Aorta (tissue), 5 donors: Measurements from ENCODE around the gene IGSF6. TPM values are rescaled to one million over a fixed set of nuclear protein-coding genes. Genes with fewer than 3 reads are reported as not detected.

ENCODE experiments used
- ATAC-seq: fragments of 200-7000 bp; cut with Tn5 transposase; one replicate; pipeline ENCODE4 v1.9.1; 2022; ENCODE audit warnings: moderate library complexity; ENCODE audit not compliant: low FRiP score
- DNase-seq, 2 donors: peaks; one replicate each; pipeline ENCODE4 v3.0.0-alpha.2; 2020
- H3K27ac ChIP-seq, 2 donors: one replicate each; pipeline ENCODE4 v1.5.1; 2013; ENCODE audit warnings: low read length in 2 of 2, mild to moderate bottlenecking in 2 of 2, moderate library complexity in 2 of 2, control low read depth in 1 of 2, inconsistent platforms in 1 of 2, low read depth in 1 of 2
- H3K27me3 ChIP-seq, 2 donors: one replicate each; pipeline ENCODE4 v1.6.1; 2013; ENCODE audit warnings: control low read depth in 1 of 2, low read length in 1 of 2, mild to moderate bottlenecking in 1 of 2, moderate library complexity in 1 of 2; ENCODE audit not compliant: insufficient read depth in 2 of 2, control insufficient read depth in 1 of 2
- H3K36me3 ChIP-seq, 2 donors: one replicate each; pipeline ENCODE4 v1.6.1; 2013; ENCODE audit warnings: control low read depth in 1 of 2, low read length in 1 of 2, mild to moderate bottlenecking in 1 of 2; ENCODE audit not compliant: insufficient read depth in 2 of 2, control insufficient read depth in 1 of 2
- H3K4me1 ChIP-seq, 2 donors: one replicate each; pipeline ENCODE4 v1.6.1; 2013; ENCODE audit warnings: low read length in 2 of 2, control low read depth in 1 of 2, mild to moderate bottlenecking in 1 of 2, moderate library complexity in 1 of 2; ENCODE audit not compliant: insufficient read depth in 2 of 2, control insufficient read depth in 1 of 2
- H3K4me3 ChIP-seq, 2 donors: one replicate each; pipeline ENCODE4 v1.5.1; 2013; ENCODE audit warnings: low read length in 2 of 2, control low read depth in 1 of 2, mild to moderate bottlenecking in 1 of 2
- H3K9me3 ChIP-seq: one replicate; pipeline ENCODE4 v1.6.1; 2013; ENCODE audit warnings: mild to moderate bottlenecking, low read length; ENCODE audit not compliant: control insufficient read depth
- WGBS, 2 donors: extraction: QIAGEN DNeasy Blood & Tissue Kit; methylation state at CpG; one replicate each; pipeline ENCODE4 v1.1.7; 2013; 5-methylcytosine and 5-hydroxymethylcytosine counted together
- intact Hi-C, 2 donors: fragments of 100-400 bp; cut with DNase I; formaldehyde crosslinking; loops; one replicate each; pipeline versions ENCODE4 v1.14.2 to v1.15.0; 2022
- polyA plus RNA-seq, 2 donors: library from polyadenylated mRNA; stranded (reverse); fragments of 200-250 nt; gene quantifications; one replicate each; pipeline ENCODE4 v1.2.3, GENCODE V29; 2013
- total RNA-seq, 2 donors: library from RNA; stranded (reverse); fragmentation: NEBNext Ultra II Directional; extraction: Animal tissue kit (Norgen Biotek cat#: 25700); gene quantifications; one replicate each; pipeline ENCODE4 v1.2.1, GENCODE V29; 2021
- donor health status: healthy with polysubstance abuse.
- donor health status: Bipolar disorder and iron deficiency.
- donor health status: DM: no; HTN: no; CAD: no.
- donor health status: DM: no; HTN: no; CAD: no.
- donor health status: DM: yes; HTN: yes; CAD: no.

Gene IGSF6
- total and polyA plus RNA-seq, 4 donors, result 0.95 to 7.2 (median 5.5) TPM

GRCh38 chr16:21647562-21648164, 4.7 kb downstream of the IGSF6 start:
- no peak for ATAC-seq
- peaks cover 0 to 2% of the 10 kb centered on the region in 2 donors for H3K36me3 ChIP-seq
- H3K27me3 ChIP-seq, result no peaks in the 10 kb centered on the region
- no peaks in the 10 kb centered on the region for H3K4me1 ChIP-seq
- H3K4me3 ChIP-seq, result no peak overlapping the region
- whole genome bisulfite sequencing, 2 donors, result 90 to 91% methylated on average over 9 of the region's 9 CpGs
- intact Hi-C loops, result loop anchor here in 1 of 2 donors (10.0 kb wide), 1 partner anchor 63 kb away; no protein-coding TSS in a partner anchor
- DNase-seq, result no peak
- no peaks in the 10 kb centered on the region for H3K9me3 ChIP-seq
- H3K27ac ChIP-seq, result no peak overlapping the region

GRCh38 chr16:21646721-21647561, 5.5 kb downstream of the IGSF6 start:
- Histone ChIP-seq H3K27me3 (no peaks in the 10 kb centered on the region), H3K4me3 (no peak overlapping the region), H3K9me3 (no peaks in the 10 kb centered on the region), H3K4me1 (no peaks in the 10 kb centered on the region), H3K27ac (no peak overlapping the region), H3K36me3 (peaks cover 0 to 2% of the 10 kb centered on the region in 2 donors)
- WGBS, 2 donors, result 89% methylated on average over 18 of the region's 18 CpGs
- intact Hi-C loops, result loop anchor here in 1 of 2 donors (10.0 kb wide), 1 partner anchor 62 kb away; no protein-coding TSS in a partner anchor
- ATAC-seq, result no peak
- DNase-seq, result no peak

- ATAC-seq, result no peak
Measured at GRCh38 chr16:21646091-21646490, 6.3 kb downstream of the IGSF6 start.

GRCh38 chr16:21645261-21645721, 7.1 kb downstream of the IGSF6 start:
- intact Hi-C loops, result loop anchor here in 1 of 2 donors (10.0 kb wide), 1 partner anchor 60 kb away; no protein-coding TSS in a partner anchor
- ATAC-seq (no peak), DNase-seq (no peak)
- 84 to 85% methylated on average over 9 of the region's 9 CpGs for WGBS, 2 donors
- Histone ChIP-seq H3K4me1 (no peaks in the 10 kb centered on the region), H3K9me3 (no peaks in the 10 kb centered on the region), H3K4me3 (no peak overlapping the region), H3K27ac (no peak overlapping the region), H3K27me3 (no peaks in the 10 kb centered on the region), H3K36me3 (peaks cover 0 to 2% of the 10 kb centered on the region in 2 donors)

More at GRCh38 chr16:21646091-21646490, 6.3 kb downstream of the IGSF6 start:
- peaks cover 0 to 2% of the 10 kb centered on the region in 2 donors for H3K36me3 ChIP-seq
- intact Hi-C loops, result loop anchor here in 1 of 2 donors (10.0 kb wide), 1 partner anchor 61 kb away; no protein-coding TSS in a partner anchor
- no peaks in the 10 kb centered on the region for H3K9me3 ChIP-seq
- H3K4me3 ChIP-seq, result no peak overlapping the region
- no peaks in the 10 kb centered on the region for H3K4me1 ChIP-seq
- DNase-seq, result no peak
- H3K27ac ChIP-seq, result no peak overlapping the region
- H3K27me3 ChIP-seq, result no peaks in the 10 kb centered on the region
- 58 to 63% methylated on average over 5 of the region's 5 CpGs for WGBS, 2 donors

- Histone ChIP-seq H3K4me1 (no peaks in the 10 kb centered on the region), H3K27ac (no peak overlapping the region), H3K4me3 (no peak overlapping the region), H3K36me3 (peaks cover 0 to 2% of the 10 kb centered on the region in 2 donors), H3K9me3 (no peaks in the 10 kb centered on the region), H3K27me3 (no peaks in the 10 kb centered on the region)
- intact Hi-C loops, result loop anchor here (5.0 to 10.0 kb wide), 2 partner anchors 60 to 62 kb away; no protein-coding TSS in a partner anchor
- DNase-seq, result no peak
- no peak for ATAC-seq
- 86 to 88% methylated on average over 4 of the region's 4 CpGs for WGBS, 2 donors
Measured at GRCh38 chr16:21644674-21645073, 7.7 kb downstream of the IGSF6 start.

GRCh38 chr16:21643785-21644184, 8.6 kb downstream of the IGSF6 start:
- peaks cover 0 to 2% of the 10 kb centered on the region in 2 donors for H3K36me3 ChIP-seq
- H3K4me3 ChIP-seq, result no peak overlapping the region
- 97 to 99% methylated on average over 3 of the region's 3 CpGs for WGBS, 2 donors
- no peaks in the 10 kb centered on the region for H3K27me3 ChIP-seq
- intact Hi-C loops, result loop anchor here (5.0 to 10.0 kb wide), 2 partner anchors 59 to 61 kb away; no protein-coding TSS in a partner anchor
- ATAC-seq (no peak), DNase-seq (no peak)
- H3K27ac ChIP-seq, result no peak overlapping the region
- H3K4me1 ChIP-seq, result no peaks in the 10 kb centered on the region
- no peaks in the 10 kb centered on the region for H3K9me3 ChIP-seq

GRCh38 chr16:21642861-21643260, 9.5 kb downstream of the IGSF6 start:
- DNase-seq (no peak), ATAC-seq (no peak)
- Histone ChIP-seq H3K4me1 (no peaks in the 10 kb centered on the region), H3K36me3 (peaks cover 0 to 2% of the 10 kb centered on the region in 2 donors), H3K4me3 (no peak overlapping the region), H3K27me3 (no peaks in the 10 kb centered on the region), H3K9me3 (no peaks in the 10 kb centered on the region), H3K27ac (no peak overlapping the region)
- intact Hi-C loops, result loop anchor here (5.0 to 10.0 kb wide), 2 partner anchors 58 to 61 kb away; no protein-coding TSS in a partner anchor
- WGBS, 2 donors, result 67 to 70% methylated on average over 7 of the region's 7 CpGs

GRCh38 chr16:21641916-21642315, 10.5 kb downstream of the IGSF6 start:
- no peaks in the 10 kb centered on the region for H3K27me3 ChIP-seq
- H3K4me1 ChIP-seq, result no peaks in the 10 kb centered on the region
- DNase-seq (no peak), ATAC-seq (no peak)
- 35 to 47% methylated on average over 6 of the region's 6 CpGs for WGBS, 2 donors
- no peak overlapping the region for H3K27ac ChIP-seq
- no peaks in the 10 kb centered on the region for H3K36me3 ChIP-seq
- intact Hi-C loops, result loop anchor here (5.0 to 10.0 kb wide), 2 partner anchors 57 to 60 kb away; no protein-coding TSS in a partner anchor
- no peaks in the 10 kb centered on the region for H3K9me3 ChIP-seq
- H3K4me3 ChIP-seq, result no peak overlapping the region
